Fibroblast of lung (primary cell): Measurements from ENCODE around the gene CALN1. TPM values are rescaled to one million over a fixed set of nuclear protein-coding genes. Genes with fewer than 3 reads are reported as not detected.

Experiments
- DNase-seq, 2 donors: peaks; one replicate each; pipeline versions ENCODE4 v3.0.0 to v3.0.0-alpha.2; 2010; ENCODE audit warnings: low read depth in 2 of 2
- H2AFZ ChIP-seq: 2 replicates; pipeline ENCODE4 v1.5.1; 2012; ENCODE audit warnings: low read length, control low read depth, inconsistent platforms
- H3K27ac ChIP-seq: 2 replicates; pipeline ENCODE4 v1.5.1; 2011; ENCODE audit warnings: low read length, control low read depth; ENCODE audit not compliant: insufficient read depth
- H3K27me3 ChIP-seq: 2 replicates; pipeline ENCODE4 v1.5.1; 2011; ENCODE audit warnings: mild to moderate bottlenecking, low read length; ENCODE audit not compliant: control insufficient read depth, insufficient read depth
- H3K36me3 ChIP-seq: 2 replicates; pipeline ENCODE4 v1.5.1; 2011; ENCODE audit warnings: low read length; ENCODE audit not compliant: control insufficient read depth, insufficient read depth
- H3K4me1 ChIP-seq: 2 replicates; pipeline ENCODE4 v1.5.1; 2011; ENCODE audit warnings: low read length; ENCODE audit not compliant: control insufficient read depth, insufficient read depth; ENCODE audit errors: extremely low read depth
- H3K4me2 ChIP-seq: 2 replicates; pipeline ENCODE4 v1.5.1; 2011; ENCODE audit warnings: low read length, control low read depth; ENCODE audit not compliant: insufficient read depth; ENCODE audit errors: extremely low read depth
- H3K4me3 ChIP-seq, 4 experiments: fragments of 200-600 bp in 1 of 4; sonication (generic) in 1 of 4; replicated peaks in 1 of 4; 2 replicates each; pipeline ENCODE4 v1.5.1; 2011 to 2016; ENCODE audit warnings: low read length in 4 of 4, low read depth in 3 of 4, mild to moderate bottlenecking in 3 of 4, control low read depth in 2 of 4, inconsistent platforms in 1 of 4, mixed read lengths in 1 of 4; ENCODE audit not compliant: insufficient read depth in 1 of 4; ENCODE audit errors: control extremely low read depth in 1 of 4
- H3K79me2 ChIP-seq: 2 replicates; pipeline ENCODE4 v1.5.1; 2012; ENCODE audit warnings: mild to moderate bottlenecking, low read length, inconsistent platforms; ENCODE audit not compliant: control insufficient read depth, insufficient read depth
- H3K9ac ChIP-seq: 2 replicates; pipeline ENCODE4 v1.5.1; 2011; ENCODE audit warnings: mild to moderate bottlenecking, low read length, control low read depth; ENCODE audit not compliant: insufficient read depth
- H3K9me3 ChIP-seq: 2 replicates; pipeline ENCODE4 v1.5.1; 2012; ENCODE audit warnings: low read depth, low read length; ENCODE audit not compliant: control insufficient read depth, insufficient read depth
- H4K20me1 ChIP-seq: 2 replicates; pipeline ENCODE4 v1.5.1; 2011; ENCODE audit warnings: low read length; ENCODE audit not compliant: control insufficient read depth, insufficient read depth; ENCODE audit errors: extremely low read depth
- EZH2 ChIP-seq: IDR thresholded peaks from 2 replicates; pipeline ENCODE4 v1.5.1; 2012; ENCODE audit warnings: low read length, control low read depth, mild to moderate bottlenecking; ENCODE audit errors: missing control alignments
- polyA plus RNA-seq, 2 donors: library from polyadenylated mRNA; depleted of rRNA in 1 of 2; stranded (reverse) in 1 of 2; unstranded in 1 of 2; fragments of >200 nt; gene quantifications; 2 replicates each; pipeline ENCODE4 v1.2.1, GENCODE V29; 2011 to 2012; ENCODE audit warnings: missing spikeins in 1 of 2
- total RNA-seq: library from RNA; depleted of rRNA; stranded (reverse); fragments of >200 nt; gene quantifications from 2 replicates; pipeline ENCODE4 v1.2.1, GENCODE V29; 2014
- TF ChIP-seq, protein P1 (sequence below), 2 donors: IDR thresholded peaks in 1 of 2; conservative IDR thresholded peaks in 1 of 2; 1 replicate in 1 of 2; 2 replicates in 1 of 2; pipeline ENCODE4 v1.5.1; 2011 to 2012; ENCODE audit warnings: low read length in 2 of 2, control low read depth in 1 of 2, inconsistent platforms in 1 of 2, low read depth in 1 of 2, mild to moderate bottlenecking in 1 of 2

CALN1 gene
- total and polyA plus RNA-seq, 2 donors (not counting 1 experiment from before 2014, with no cell fraction given), result not detected

GRCh38 chr7:72326365-72326764 is 85.8 kb downstream of the CALN1 start:
- H3K9me3 ChIP-seq, result no peaks in the 10 kb centered on the region

GRCh38 chr7:72325561-72325960 is 86.6 kb downstream of the CALN1 start:
- no peak overlapping the region for H3K4me2 ChIP-seq
- no peak overlapping the region for H3K9ac ChIP-seq
- no peaks in the 10 kb centered on the region for H3K9me3 ChIP-seq
- H4K20me1 ChIP-seq, result no peaks in the 10 kb centered on the region
- DNase-seq, result no peak
- no peaks in the 10 kb centered on the region for H3K79me2 ChIP-seq
- no peaks in the 10 kb centered on the region for H3K4me1 ChIP-seq
- H2AFZ ChIP-seq, result no peak overlapping the region
- H3K27ac ChIP-seq, result no peak overlapping the region
- no peaks in the 10 kb centered on the region for H3K36me3 ChIP-seq
- H3K27me3 ChIP-seq, result no peaks in the 10 kb centered on the region
- TF ChIP-seq EZH2, result no peak
- TF ChIP-seq, protein P1, sequence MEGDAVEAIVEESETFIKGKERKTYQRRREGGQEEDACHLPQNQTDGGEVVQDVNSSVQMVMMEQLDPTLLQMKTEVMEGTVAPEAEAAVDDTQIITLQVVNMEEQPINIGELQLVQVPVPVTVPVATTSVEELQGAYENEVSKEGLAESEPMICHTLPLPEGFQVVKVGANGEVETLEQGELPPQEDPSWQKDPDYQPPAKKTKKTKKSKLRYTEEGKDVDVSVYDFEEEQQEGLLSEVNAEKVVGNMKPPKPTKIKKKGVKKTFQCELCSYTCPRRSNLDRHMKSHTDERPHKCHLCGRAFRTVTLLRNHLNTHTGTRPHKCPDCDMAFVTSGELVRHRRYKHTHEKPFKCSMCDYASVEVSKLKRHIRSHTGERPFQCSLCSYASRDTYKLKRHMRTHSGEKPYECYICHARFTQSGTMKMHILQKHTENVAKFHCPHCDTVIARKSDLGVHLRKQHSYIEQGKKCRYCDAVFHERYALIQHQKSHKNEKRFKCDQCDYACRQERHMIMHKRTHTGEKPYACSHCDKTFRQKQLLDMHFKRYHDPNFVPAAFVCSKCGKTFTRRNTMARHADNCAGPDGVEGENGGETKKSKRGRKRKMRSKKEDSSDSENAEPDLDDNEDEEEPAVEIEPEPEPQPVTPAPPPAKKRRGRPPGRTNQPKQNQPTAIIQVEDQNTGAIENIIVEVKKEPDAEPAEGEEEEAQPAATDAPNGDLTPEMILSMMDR (conservative IDR thresholded peaks at IDR 0.05 in 1 of 2, IDR thresholded peaks at IDR 0.05 in 1 of 2; ENCODE audit: low read depth in 1 of 2, low read length in 2 of 2), result no peak
- H3K4me3 ChIP-seq, result no peak overlapping the region

More at GRCh38 chr7:72326365-72326764, 85.8 kb downstream of the CALN1 start:
- Histone ChIP-seq H3K27ac (no peak overlapping the region), H3K36me3 (no peaks in the 10 kb centered on the region), H3K4me1 (no peaks in the 10 kb centered on the region), H4K20me1 (no peaks in the 10 kb centered on the region), H2AFZ (no peak overlapping the region), H3K4me3 (no peak overlapping the region), H3K79me2 (no peaks in the 10 kb centered on the region), H3K4me2 (no peak overlapping the region), H3K27me3 (no peaks in the 10 kb centered on the region), H3K9ac (no peak overlapping the region)
- no peak for TF ChIP-seq EZH2
- TF ChIP-seq, protein P1 (conservative IDR thresholded peaks at IDR 0.05 in 1 of 2, IDR thresholded peaks at IDR 0.05 in 1 of 2; ENCODE audit: low read depth in 1 of 2, low read length in 2 of 2), result no peak
- no peak for DNase-seq

DNA sequence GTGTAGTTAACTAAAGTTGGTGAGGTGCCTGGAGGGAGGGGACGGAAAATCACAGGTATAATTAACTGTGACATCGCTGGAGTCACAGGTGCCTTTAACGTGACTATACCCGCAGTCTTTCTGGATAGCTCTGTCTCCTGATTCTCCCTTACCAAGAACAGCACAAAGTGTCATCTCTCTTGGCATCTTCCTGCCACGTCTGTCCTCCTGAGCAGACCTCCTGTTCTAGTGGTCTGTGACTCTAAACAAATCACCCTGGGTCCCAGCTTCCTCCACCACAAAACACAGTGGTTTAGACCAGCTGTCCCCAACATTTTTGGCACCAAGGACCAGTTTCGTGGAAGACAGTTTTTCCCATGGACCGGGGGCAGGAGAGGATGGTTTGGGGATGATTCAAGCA is 90.5 kb downstream of the CALN1 start:
- H3K4me2 ChIP-seq, result no peak overlapping the region
- no peak overlapping the region for H3K27ac ChIP-seq
- H3K9me3 ChIP-seq, result no peaks in the 10 kb centered on the region
- no peak overlapping the region for H3K9ac ChIP-seq
- no peaks in the 10 kb centered on the region for H3K4me1 ChIP-seq
- no peak overlapping the region for H2AFZ ChIP-seq
- H4K20me1 ChIP-seq, result no peaks in the 10 kb centered on the region
- DNase-seq, result no peak
- H3K79me2 ChIP-seq, result no peaks in the 10 kb centered on the region
- H3K27me3 ChIP-seq, result no peaks in the 10 kb centered on the region
- no peaks in the 10 kb centered on the region for H3K36me3 ChIP-seq
- no peak for TF ChIP-seq EZH2
- TF ChIP-seq, protein P1 (conservative IDR thresholded peaks at IDR 0.05 in 1 of 2, IDR thresholded peaks at IDR 0.05 in 1 of 2; ENCODE audit: low read depth in 1 of 2, low read length in 2 of 2), result no peak
- no peak overlapping the region for H3K4me3 ChIP-seq
